HG03571 (cell line): Measurements from ENCODE around the gene HAND1.

Experiments used
- ATAC-seq: cut with Tn5 transposase; IDR thresholded peaks from one replicate; pipeline ENCODE4 v1.9.1; 2021; ENCODE audit not compliant: unreplicated experiment

Gene HAND1

DNA sequence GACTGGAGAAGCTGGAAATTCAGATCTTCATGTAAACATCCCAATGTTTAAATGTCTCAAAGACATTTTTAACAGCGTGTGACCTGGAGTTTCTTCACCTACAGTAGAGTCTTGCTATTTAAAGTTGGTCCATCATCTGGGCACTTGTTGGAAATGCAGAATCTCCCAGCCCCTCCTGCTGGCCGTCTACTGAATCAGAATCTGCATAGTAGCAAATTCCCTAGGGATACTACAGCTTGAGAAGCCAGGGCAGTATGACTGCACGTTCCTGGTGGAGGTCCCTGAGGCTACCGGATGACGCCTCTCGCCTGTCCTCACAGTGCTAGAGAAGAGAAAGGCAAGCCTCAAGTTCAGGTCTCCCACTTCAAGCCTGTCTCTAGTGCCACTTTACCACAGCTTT is 16.5 kb downstream of the HAND1 start:
- ATAC-seq = no peak

- ATAC-seq = no peak
Measured at GRCh38 chr5:154460172-154460571, 17.9 kb downstream of the HAND1 start.

GRCh38 chr5:154459015-154459414 is 19.0 kb downstream of the HAND1 start:
- no peak for ATAC-seq

DNA sequence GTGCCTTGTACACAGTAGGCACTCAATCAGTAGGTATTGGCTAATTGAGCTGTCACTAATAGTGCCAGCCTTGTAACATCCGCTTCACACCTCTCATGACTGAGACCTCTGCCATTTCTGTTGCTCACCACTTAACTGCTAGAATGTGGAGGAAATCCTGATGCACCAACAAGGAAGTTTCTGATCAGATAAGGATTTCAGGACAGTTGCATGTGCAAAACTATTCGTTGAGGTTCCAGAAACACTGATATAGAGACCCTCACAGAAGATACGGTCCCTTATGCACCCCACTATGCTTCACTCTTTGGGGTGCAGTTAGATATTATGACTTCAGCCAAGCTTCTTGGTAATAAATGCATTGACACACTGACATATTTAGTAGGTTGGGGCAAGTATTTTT is 21.5 kb downstream of the HAND1 start:
- ATAC-seq = no peak

DNA sequence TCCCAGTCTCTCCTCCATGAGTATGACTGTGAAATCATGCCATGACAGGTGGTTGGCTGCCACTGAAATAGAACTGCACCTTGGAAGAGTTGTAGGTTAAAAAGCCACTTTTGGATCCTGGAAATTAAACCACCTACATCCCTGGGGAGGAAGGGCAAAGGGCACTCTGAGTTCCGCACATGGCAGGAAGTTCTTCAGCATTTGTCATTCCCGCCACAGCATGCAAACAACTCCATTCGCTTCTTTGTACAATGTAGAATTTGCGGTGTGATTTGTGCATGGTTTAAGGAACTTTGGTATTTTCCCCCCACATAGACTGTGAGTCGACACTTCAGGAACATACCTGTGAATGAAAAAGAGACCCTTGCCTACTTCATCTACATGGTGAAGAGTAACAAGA is 22.4 kb downstream of the HAND1 start:
- no peak for ATAC-seq

- no peak for ATAC-seq
Measured at GRCh38 chr5:154451957-154452356, 26.1 kb downstream of the HAND1 start.

- ATAC-seq = no peak
Measured at GRCh38 chr5:154449786-154450185, 28.2 kb downstream of the HAND1 start.

DNA sequence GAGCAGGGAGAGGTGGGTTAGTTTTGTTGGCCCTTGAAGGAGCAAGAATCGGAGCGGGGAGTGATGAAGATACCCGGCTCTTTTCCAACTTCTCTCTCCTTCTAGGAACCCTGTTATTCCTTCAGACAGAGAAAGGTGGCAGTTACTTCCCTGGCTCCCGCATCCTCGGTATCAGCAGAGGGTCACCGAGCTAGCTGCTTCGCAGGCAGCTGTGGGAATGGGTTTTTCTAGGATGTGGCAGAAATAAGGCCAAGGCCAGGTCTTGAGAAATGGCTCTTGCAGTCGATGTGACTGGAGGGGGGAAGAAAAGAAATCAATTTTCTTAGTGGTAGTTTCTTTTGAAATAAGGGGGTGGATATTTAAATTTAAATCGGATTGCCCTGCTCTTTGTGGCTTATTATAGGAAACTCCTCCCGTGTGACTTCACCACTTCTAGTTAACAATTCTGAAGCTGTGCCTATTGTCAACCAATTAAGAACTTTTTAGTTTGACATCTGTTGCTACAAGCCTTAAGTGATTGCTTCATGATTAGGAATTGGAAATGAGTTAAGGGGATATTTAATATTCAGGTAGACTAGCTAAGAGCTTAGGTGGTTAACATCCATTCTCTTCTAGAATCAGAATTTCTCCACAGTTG is 30.8 kb downstream of the HAND1 start:
- no peak for ATAC-seq

DNA sequence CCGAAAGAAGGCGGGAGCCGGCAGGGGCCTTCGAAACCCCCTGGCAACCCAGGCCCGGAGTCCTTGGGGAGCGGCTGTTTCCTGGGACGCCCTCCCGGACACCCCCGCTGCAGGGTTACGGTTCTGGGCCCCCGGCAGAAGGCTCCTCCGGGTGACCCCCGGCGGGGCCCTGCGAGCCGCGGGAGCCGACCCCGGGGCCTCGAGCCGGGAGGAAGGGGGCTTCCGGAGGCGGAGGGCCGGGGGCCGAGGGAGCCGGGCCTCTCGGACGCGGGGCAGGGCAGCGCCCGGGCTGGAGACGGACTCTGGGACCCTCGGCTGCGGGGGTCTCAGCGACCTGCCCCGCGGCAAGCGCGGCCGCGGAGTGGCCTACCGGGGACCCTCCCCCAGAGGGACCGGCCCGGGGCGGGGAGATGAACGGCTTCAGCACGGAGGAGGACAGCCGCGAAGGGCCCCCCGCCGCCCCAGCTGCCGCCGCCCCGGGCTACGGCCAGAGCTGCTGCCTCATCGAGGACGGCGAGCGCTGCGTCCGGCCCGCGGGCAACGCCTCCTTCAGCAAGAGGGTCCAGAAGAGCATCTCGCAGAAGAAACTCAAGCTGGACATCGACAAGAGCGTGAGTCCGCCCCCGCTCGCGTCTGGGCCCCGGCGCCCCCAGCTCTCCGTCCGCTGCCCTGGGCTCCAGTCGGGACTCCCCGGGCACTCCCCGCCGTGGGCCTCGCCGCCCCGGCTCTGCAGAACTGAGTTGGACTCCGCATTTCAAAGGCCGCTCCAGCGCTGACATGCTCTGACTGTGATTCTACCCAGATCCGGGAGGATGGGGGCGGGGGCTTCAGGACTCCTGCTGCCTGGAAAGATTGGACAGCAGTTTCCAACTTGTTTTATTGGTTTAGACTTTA is 31.6 kb downstream of the HAND1 start:
- peak; percentile 24 for ATAC-seq

GRCh38 chr5:154445422-154446194 is 32.4 kb downstream of the HAND1 start, which contains the start of gene SAP30L:
TSS of gene SAP30L (plus strand) at chr5:154445997. CDS start at chr5:154446605, 608 bp downstream.
- peak; percentile 89 for ATAC-seq

- peak; percentile 1 for ATAC-seq
Measured at GRCh38 chr5:154444556-154445421, 33.2 kb downstream of the HAND1 start.

DNA sequence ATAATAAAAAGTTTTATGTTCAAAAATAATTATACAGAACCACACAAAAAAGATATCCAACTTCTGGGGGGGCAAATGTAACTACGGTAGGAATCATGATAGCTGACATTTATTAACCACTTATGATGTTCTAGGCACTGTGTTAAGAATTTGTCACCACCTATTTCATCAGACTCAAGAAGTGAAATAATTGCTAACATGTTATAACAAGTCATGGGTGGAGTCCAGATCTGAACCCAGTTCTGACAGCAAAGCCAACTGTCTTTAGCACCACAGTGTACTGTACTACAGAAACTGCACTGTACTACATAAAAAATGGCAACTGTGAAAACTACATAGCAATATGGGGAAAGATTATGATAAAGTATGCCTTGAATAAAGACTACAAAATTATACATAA is 35.2 kb downstream of the HAND1 start:
- no peak for ATAC-seq

- no peak for ATAC-seq
Measured at GRCh38 chr5:154440540-154440939, 37.5 kb downstream of the HAND1 start.

DNA sequence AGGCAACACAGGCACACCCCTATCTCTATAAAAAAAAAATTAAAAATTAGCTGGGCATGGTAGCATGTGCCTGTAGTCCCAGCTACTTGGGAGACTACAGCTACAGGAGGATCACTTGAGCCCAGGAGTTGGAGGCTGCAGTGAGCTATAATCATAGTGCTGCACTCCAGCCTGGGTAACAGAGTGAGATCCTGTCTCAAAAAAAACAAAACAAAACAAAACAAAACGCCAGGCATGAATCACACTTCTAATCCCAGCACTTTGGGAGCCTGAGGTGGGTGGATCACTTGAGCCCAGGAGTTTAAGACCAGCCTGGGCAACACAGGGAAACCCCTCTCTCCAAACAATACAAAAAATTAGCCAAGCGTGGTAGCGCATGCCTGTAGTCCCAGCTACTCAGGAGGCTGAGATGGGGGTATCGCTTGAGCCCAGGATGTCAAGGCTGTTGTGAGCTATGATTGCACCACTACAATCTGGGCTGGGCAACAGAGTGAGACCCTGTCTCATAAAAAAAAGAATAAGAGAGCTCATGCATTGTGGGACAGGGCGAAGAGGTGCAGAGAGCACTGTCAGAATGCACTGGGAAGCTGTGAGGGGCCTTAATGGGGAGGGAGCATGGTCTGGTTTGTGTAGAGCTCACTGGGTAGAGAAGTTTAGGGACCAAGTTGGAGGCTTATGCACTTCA is 40.6 kb downstream of the HAND1 start:
- no peak for ATAC-seq

- no peak for ATAC-seq
Measured at GRCh38 chr5:154435226-154435625, 42.8 kb downstream of the HAND1 start.

DNA sequence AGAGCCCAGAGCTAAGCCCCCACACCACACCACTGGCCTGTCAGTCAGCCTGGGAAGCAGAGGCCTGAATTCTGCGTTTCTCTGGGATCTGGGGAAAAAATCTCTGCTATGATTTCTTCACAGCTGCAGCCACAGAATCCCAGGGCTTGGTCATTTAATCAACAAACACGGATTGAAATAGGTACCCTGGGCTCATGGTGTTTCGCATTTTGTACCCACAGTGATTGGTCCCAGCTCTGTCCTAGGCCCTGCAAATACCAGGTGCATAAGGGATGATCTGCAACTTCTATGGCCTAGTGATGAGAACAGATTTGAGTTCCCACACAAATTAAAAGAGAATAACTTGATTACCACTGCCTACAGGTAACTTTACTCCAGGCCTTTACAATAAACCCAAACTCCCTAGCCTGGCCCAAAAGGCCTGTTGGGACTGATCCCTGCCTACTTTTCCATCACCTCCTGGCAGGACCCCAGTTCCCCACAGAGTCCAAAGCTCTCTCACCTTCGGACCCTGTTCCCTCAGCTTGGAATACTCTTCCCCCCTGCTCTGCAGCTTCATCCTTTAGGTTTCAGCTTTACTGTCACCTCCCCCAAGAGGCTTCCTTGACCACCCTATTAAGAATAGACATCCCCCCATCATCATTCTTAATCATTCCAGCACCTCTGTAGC is 46.9 kb downstream of the HAND1 start:
- ATAC-seq = no peak

GRCh38 chr5:154430466-154430865 is 47.6 kb downstream of the HAND1 start:
- ATAC-seq = no peak

DNA sequence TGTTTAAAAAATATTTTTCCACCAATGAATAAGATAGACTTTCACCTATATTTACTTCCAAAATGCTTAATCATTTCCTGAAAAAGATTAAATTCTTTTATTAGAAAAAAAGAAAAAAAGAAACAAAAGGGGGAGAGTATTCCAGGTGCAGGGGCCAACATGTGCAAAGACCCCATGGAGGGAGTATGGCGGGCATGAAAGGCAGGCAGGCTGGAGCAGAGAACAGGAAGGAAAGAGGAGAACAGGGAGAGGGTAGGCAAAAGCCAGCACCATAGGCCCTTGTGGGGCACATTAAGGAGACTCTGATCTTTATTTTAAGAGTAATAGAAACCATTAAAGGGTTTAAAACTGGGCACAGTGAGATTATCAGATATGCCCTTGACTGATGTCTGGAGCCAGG is 48.7 kb downstream of the HAND1 start:
- ATAC-seq = no peak

DNA sequence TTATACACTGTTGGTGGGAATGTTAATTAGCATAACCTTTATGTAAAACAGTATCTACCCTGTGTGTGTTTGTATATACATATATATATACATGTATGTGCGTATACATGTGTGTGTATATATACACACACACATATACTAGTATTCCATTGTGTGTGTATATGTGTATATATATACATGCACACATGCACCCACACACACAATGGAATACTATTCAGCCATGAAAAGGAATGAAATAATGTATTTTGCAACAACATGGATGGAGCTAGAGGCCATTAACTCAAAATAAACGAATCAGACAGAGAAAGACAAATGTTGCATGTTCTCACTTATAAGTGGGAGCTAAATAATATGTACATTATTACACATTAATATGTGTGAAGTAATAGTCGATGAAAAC is 49.8 kb downstream of the HAND1 start:
- no peak for ATAC-seq
